HepG2 (cell line): ENCODE data around the gene TMEM116. TPM values are rescaled to one million over a fixed set of nuclear protein-coding genes. Genes with fewer than 3 reads are reported as not detected.
A peak's percentile ranks its signal among the peaks of the same experiment; 100 is the strongest.

Experiments
- BRCA1 ChIP-seq: sonication (generic); formaldehyde crosslinking; IDR thresholded peaks from 2 replicates; pipeline ENCODE4 v1.4.0; 2020; ENCODE audit warnings: missing genetic modification reagents
- CHD2 ChIP-seq: IDR thresholded peaks from 2 replicates; pipeline ENCODE4 v1.6.1; 2011; ENCODE audit warnings: low read depth, low read length, improper control_type of control experiment
- E2F5 ChIP-seq: sonication (generic); formaldehyde crosslinking; conservative IDR thresholded peaks from 2 replicates; pipeline ENCODE4 v1.4.0; 2020; ENCODE audit warnings: missing genetic modification reagents
- GLI4 ChIP-seq: sonication (generic); formaldehyde crosslinking; IDR thresholded peaks from 2 replicates; pipeline ENCODE4 v1.5.1; 2020; ENCODE audit warnings: missing genetic modification reagents, mild to moderate bottlenecking, moderate library complexity, borderline replicate concordance
- GTF3A ChIP-seq: sonication (generic); formaldehyde crosslinking; conservative IDR thresholded peaks from 2 replicates; pipeline ENCODE4 v1.4.0; 2020; ENCODE audit warnings: mild to moderate bottlenecking, missing genetic modification reagents
- HES4 ChIP-seq: sonication (generic); formaldehyde crosslinking; IDR thresholded peaks from 2 replicates; pipeline ENCODE4 v1.9.0; 2021; ENCODE audit warnings: mild to moderate bottlenecking, missing genetic modification reagents, borderline replicate concordance
- IRX3 ChIP-seq: sonication (generic); formaldehyde crosslinking; IDR thresholded peaks from 2 replicates; pipeline ENCODE4 v1.8.1; 2023; ENCODE audit warnings: mild to moderate bottlenecking, low read depth, missing genetic modification reagents, borderline replicate concordance
- MAFK ChIP-seq, 2 experiments: IDR thresholded peaks in 1 of 2; conservative IDR thresholded peaks in 1 of 2; 2 replicates each; pipeline ENCODE4 v1.6.1; 2011; ENCODE audit warnings: improper control_type of control experiment in 2 of 2, low read length in 2 of 2
- MYNN ChIP-seq: sonication (generic); formaldehyde crosslinking; IDR thresholded peaks from 2 replicates; pipeline ENCODE4 v1.4.0; 2020; ENCODE audit warnings: mild to moderate bottlenecking, low read depth, missing genetic modification reagents
- POLR2AphosphoS5 ChIP-seq: IDR thresholded peaks from 2 replicates; pipeline ENCODE4 v1.6.1; 2012; ENCODE audit warnings: low read depth, low read length
- RORA ChIP-seq: sonication (generic); formaldehyde crosslinking; IDR thresholded peaks from 2 replicates; pipeline ENCODE4 v1.5.0; 2020; ENCODE audit warnings: mild to moderate bottlenecking, missing genetic modification reagents, moderate library complexity
- RXRB ChIP-seq: IDR thresholded peaks from 2 replicates; pipeline ENCODE4 v1.6.1; 2016; ENCODE audit warnings: borderline replicate concordance, missing genetic modification reagents, missing compliant biosample characterization
- SMARCC2 ChIP-seq: fragments of 450-650 bp; IDR thresholded peaks from 2 replicates; pipeline ENCODE4 v1.6.1; 2017; ENCODE audit warnings: antibody characterized with exemption, mild to moderate bottlenecking
- ZNF234 ChIP-seq: sonication (generic); formaldehyde crosslinking; conservative IDR thresholded peaks from 2 replicates; pipeline ENCODE4 v1.5.1; 2020; ENCODE audit warnings: mild to moderate bottlenecking, missing genetic modification reagents
- ZNF235 ChIP-seq: sonication (generic); formaldehyde crosslinking; IDR thresholded peaks from 2 replicates; pipeline ENCODE4 v1.8.1; 2023; ENCODE audit warnings: mild to moderate bottlenecking, missing genetic modification reagents, borderline replicate concordance
- ZNF24 ChIP-seq: fragments of 450-650 bp; IDR thresholded peaks from 2 replicates; pipeline ENCODE4 v1.6.1; 2017; ENCODE audit warnings: antibody characterized with exemption, mild to moderate bottlenecking
- ZNF44 ChIP-seq: sonication (generic); formaldehyde crosslinking; IDR thresholded peaks from 2 replicates; pipeline ENCODE4 v1.5.1; 2020; ENCODE audit warnings: mild to moderate bottlenecking, missing genetic modification reagents
- ZNF441 ChIP-seq: sonication (generic); formaldehyde crosslinking; IDR thresholded peaks from 2 replicates; pipeline ENCODE4 v1.7.0; 2021; ENCODE audit warnings: missing genetic modification reagents, borderline replicate concordance
- ZNF572 ChIP-seq: sonication (generic); formaldehyde crosslinking; IDR thresholded peaks from 2 replicates; pipeline ENCODE4 v1.5.1; 2020; ENCODE audit warnings: mild to moderate bottlenecking, missing genetic modification reagents
- ZNF749 ChIP-seq: sonication (generic); formaldehyde crosslinking; IDR thresholded peaks from 2 replicates; pipeline ENCODE4 v1.8.0; 2022; ENCODE audit warnings: mild to moderate bottlenecking, missing genetic modification reagents, moderate library complexity, borderline replicate concordance
- polyA plus RNA-seq, 8 experiments: library from polyadenylated mRNA; depleted of rRNA in 3 of 8; stranded (reverse) in 7 of 8; unstranded in 1 of 8; fragments of >200 nt; fragmentation: Illumina TruSeq in 4 of 8; extraction: Trizol in 4 of 8; gene quantifications; 2 replicates each; pipeline versions ENCODE4 v1.2.1 to v1.2.3, GENCODE V29; 2011 to 2016; ENCODE audit warnings: low read depth in 4 of 8, missing spikeins in 1 of 8, mixed read lengths in 1 of 8; ENCODE audit not compliant: insufficient read depth in 1 of 8
- total RNA-seq, 5 experiments: library from RNA; depleted of rRNA; stranded (reverse); fragments of >200 nt; fragmentation: Illumina TruSeq; extraction: Trizol; gene quantifications; 2 replicates each; pipeline ENCODE4 v1.2.3, GENCODE V29; 2016; ENCODE audit warnings: low read depth in 1 of 5
- TF ChIP-seq, protein P1 (sequence below): sonication (generic); formaldehyde crosslinking; IDR thresholded peaks from 2 replicates; pipeline ENCODE4 v1.4.0; 2020; ENCODE audit warnings: missing genetic modification reagents, mild to moderate bottlenecking, borderline replicate concordance
- TF ChIP-seq, protein P2 (sequence below): sonication (generic); formaldehyde crosslinking; IDR thresholded peaks from 2 replicates; pipeline ENCODE4 v1.4.0; 2020; ENCODE audit warnings: missing genetic modification reagents, borderline replicate concordance

The TMEM116 gene
- total and polyA plus RNA-seq, 2 of the 13 experiments (the other 11 are each of a cell fraction or from before 2014, with no cell fraction given), result 14.0 to 17.8 TPM

DNA sequence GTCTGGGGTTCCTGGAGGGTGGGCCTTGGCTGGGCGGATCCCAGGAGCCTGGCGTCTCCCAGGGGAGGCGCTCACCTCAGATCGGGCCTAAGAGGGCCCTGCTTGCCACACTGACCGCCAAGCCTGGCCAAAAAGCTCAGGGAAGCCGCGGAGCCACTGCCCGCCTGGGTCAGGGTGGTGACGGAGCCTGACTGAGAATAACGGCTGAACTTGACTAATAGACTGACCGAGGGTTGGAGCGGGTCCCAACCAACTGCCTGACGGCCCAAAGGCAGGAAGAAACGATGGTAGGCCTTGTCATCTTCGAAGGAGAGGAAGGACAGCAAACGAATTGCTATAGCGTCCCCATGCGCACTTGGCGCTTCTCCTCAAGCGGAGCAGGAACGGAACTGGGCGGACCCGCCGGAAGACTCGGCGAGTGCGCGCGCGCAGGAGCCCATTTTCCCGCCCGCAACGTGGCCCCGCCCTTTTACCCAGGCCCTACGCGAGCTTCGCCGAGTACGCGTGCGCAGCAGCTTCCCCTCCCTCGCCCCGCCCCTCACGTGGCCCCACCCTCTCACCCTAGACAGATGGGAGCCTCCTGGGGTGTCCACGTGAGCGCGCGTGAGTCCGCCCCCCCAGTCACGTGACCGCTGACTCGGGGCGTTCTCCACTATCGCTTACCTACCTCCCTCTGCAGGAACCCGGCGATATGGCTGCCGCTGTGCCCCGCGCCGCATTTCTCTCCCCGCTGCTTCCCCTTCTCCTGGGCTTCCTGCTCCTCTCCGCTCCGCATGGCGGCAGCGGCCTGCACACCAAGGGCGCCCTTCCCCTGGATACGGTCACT is at the start of gene TMEM116, which contains the start of gene ERP29 (continued):
- no peak for TF ChIP-seq MAFK (conservative IDR thresholded peaks at IDR 0.05 in 1 of 2, IDR thresholded peaks at IDR 0.05 in 1 of 2; ENCODE audit: low read length in 2 of 2)
- peak; percentile 82 for TF ChIP-seq ZNF572 (CRISPR knock-in tag)
- peak; percentile 49; the same call in 1 of the 2 replicates for TF ChIP-seq HES4 (CRISPR knock-in tag)
- TF ChIP-seq BRCA1 (CRISPR knock-in tag), result peak; percentile 60; the same call in 1 of the 2 replicates
- no peak for TF ChIP-seq ZNF235 (CRISPR knock-in tag)
- TF ChIP-seq ZNF24, result no peak
- TF ChIP-seq GLI4 (CRISPR knock-in tag), result no peak
- TF ChIP-seq, protein P1, sequence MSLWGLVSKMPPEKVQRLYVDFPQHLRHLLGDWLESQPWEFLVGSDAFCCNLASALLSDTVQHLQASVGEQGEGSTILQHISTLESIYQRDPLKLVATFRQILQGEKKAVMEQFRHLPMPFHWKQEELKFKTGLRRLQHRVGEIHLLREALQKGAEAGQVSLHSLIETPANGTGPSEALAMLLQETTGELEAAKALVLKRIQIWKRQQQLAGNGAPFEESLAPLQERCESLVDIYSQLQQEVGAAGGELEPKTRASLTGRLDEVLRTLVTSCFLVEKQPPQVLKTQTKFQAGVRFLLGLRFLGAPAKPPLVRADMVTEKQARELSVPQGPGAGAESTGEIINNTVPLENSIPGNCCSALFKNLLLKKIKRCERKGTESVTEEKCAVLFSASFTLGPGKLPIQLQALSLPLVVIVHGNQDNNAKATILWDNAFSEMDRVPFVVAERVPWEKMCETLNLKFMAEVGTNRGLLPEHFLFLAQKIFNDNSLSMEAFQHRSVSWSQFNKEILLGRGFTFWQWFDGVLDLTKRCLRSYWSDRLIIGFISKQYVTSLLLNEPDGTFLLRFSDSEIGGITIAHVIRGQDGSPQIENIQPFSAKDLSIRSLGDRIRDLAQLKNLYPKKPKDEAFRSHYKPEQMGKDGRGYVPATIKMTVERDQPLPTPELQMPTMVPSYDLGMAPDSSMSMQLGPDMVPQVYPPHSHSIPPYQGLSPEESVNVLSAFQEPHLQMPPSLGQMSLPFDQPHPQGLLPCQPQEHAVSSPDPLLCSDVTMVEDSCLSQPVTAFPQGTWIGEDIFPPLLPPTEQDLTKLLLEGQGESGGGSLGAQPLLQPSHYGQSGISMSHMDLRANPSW (CRISPR knock-in tag), result peak; percentile 36; the same call in 1 of the 2 replicates
- peak; percentile 85 for TF ChIP-seq IRX3 (CRISPR knock-in tag)
- peak; percentile 96 for TF ChIP-seq POLR2AphosphoS5
- TF ChIP-seq, protein P2, sequence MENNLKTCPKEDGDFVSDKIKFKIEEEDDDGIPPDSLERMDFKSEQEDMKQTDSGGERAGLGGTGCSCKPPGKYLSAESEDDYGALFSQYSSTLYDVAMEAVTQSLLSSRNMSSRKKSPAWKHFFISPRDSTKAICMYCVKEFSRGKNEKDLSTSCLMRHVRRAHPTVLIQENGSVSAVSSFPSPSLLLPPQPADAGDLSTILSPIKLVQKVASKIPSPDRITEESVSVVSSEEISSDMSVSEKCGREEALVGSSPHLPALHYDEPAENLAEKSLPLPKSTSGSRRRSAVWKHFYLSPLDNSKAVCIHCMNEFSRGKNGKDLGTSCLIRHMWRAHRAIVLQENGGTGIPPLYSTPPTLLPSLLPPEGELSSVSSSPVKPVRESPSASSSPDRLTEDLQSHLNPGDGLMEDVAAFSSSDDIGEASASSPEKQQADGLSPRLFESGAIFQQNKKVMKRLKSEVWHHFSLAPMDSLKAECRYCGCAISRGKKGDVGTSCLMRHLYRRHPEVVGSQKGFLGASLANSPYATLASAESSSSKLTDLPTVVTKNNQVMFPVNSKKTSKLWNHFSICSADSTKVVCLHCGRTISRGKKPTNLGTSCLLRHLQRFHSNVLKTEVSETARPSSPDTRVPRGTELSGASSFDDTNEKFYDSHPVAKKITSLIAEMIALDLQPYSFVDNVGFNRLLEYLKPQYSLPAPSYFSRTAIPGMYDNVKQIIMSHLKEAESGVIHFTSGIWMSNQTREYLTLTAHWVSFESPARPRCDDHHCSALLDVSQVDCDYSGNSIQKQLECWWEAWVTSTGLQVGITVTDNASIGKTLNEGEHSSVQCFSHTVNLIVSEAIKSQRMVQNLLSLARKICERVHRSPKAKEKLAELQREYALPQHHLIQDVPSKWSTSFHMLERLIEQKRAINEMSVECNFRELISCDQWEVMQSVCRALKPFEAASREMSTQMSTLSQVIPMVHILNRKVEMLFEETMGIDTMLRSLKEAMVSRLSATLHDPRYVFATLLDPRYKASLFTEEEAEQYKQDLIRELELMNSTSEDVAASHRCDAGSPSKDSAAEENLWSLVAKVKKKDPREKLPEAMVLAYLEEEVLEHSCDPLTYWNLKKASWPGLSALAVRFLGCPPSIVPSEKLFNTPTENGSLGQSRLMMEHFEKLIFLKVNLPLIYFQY, result 0 out of 2 replicates have a peak, but pooled peaks have one; percentile 51
- TF ChIP-seq ZNF441 (CRISPR knock-in tag), result no peak; the same call in 1 of the 2 replicates
- TF ChIP-seq RXRB (CRISPR knock-in tag), result peak; percentile 21; the same call in 1 of the 2 replicates
- no peak for TF ChIP-seq RORA (CRISPR knock-in tag)
- no peak for TF ChIP-seq SMARCC2
- 0 out of 2 replicates have a peak, but pooled peaks have one; percentile 40 for TF ChIP-seq GTF3A (CRISPR knock-in tag)
- TF ChIP-seq ZNF44 (CRISPR knock-in tag), result no peak
- TF ChIP-seq ZNF749 (CRISPR knock-in tag), result peak; percentile 87
- TF ChIP-seq MYNN (CRISPR knock-in tag), result no peak
- no peak for TF ChIP-seq CHD2
- TF ChIP-seq ZNF234 (CRISPR knock-in tag), result 0 out of 2 replicates have a peak, but pooled peaks have one; percentile 41
- peak; percentile 95 for TF ChIP-seq E2F5 (CRISPR knock-in tag)
